ENCODE results near the gene NADSYN1. TPM values are rescaled to one million over a fixed set of nuclear protein-coding genes. Genes with fewer than 3 reads are reported as not detected.

NADSYN1 gene
- total RNA-seq = 27.7 TPM

DNA sequence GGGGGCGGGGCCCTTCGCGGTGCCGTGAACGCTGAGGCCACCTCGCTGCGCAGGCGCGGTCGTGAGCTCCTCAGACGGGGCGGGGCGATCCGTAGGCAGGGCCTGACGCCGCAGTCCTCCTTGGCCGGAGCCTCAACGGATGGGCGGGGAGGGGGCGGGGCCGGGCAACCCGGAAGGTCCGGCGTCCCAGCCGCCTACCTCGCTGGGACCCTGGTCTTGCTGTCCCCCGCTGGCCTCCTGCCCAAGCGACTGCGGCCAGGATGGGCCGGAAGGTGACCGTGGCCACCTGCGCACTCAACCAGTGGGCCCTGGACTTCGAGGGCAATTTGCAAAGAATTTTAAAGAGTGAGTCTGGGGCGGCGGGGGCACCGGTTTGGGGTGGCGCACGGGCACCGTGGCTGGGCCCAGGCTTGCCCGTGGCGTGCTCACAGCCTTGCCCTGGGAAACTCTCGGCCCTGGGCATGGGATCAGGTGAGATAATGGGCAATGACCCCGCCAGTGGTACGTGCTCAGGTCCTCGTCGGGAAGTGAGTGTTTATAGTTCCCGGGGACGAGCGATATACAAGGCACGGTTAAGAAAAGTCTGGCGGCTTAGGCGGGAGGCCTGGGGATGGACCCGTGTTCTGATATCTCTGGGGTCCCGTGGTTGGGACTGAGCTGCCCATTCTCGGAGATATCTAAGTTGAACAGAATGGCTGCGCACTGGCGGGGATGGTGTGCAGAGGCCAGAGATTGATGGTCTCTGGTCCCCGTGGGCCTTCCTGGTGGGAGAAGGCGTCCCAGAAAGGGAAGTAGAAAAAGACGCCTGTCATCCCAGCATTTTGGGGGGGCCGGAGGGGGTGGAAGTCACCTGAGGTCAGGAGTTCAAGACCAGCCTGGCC, at the start of gene NADSYN1:
NADSYN1 (plus strand) TSS at position 167 of the 881 bp plus-strand sequence; CDS start at position 261, 94 bp downstream.
- H3K4me3 ChIP-seq (ENCODE audit: low read length in 3 of 3) = peak within 1 kb of the TSS; percentile 95 to 96 (median 96)
- H3K27me3 ChIP-seq (ENCODE audit: control insufficient read depth in 3 of 3, insufficient read depth in 3 of 3, low read length in 3 of 3) = no peaks in the 10 kb centered on the region
- no peaks in the 10 kb centered on the region for H3K9me3 ChIP-seq (ENCODE audit: control insufficient read depth in 3 of 3, low read length in 3 of 3)
- H3K9ac ChIP-seq (ENCODE audit: low read depth in 1 of 3, low read length in 3 of 3) = peak within 1 kb of the TSS; percentile 86 to 93 (median 91)
- peak within 1 kb of the TSS; percentile 74 for H3K27ac ChIP-seq (ENCODE audit: low read depth, low read length)
- H3K36me3 ChIP-seq (ENCODE audit: control insufficient read depth in 3 of 3, insufficient read depth in 3 of 3, low read length in 3 of 3) = peaks cover 24 to 28% (median 26%) of the 10 kb centered on the region in 3 donors
- H3K4me1 ChIP-seq (ENCODE audit: control insufficient read depth in 3 of 3, insufficient read depth in 3 of 3, low read length in 3 of 3) = peaks cover 16 to 34% (median 22%) of the 10 kb centered on the region in 3 donors

DNA sequence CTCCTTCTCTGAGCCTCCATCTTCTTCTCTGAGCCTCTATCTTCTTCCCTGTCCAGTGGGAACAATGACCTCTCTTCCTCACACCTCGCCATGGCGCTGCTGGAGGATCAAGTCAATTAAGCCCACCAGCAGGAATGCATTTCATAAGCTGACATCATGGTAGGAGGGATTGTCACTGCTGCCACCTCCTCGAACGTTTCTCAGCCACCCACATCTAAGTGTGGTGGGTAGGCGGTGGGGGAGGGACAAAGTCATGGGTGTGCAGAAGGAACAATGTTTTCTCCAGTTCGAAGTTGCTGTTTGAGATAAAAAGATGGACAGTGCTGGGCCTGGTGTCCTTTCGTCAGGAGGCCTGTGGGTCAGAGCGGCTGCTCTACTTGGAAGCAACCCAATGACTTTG, 48.8 kb upstream of the NADSYN1 start:
- H3K4me3 ChIP-seq (ENCODE audit: low read length in 3 of 3) = no peak overlapping the region
- H3K4me1 ChIP-seq (ENCODE audit: control insufficient read depth in 3 of 3, insufficient read depth in 3 of 3, low read length in 3 of 3) = no peaks in the 10 kb centered on the region
- no peaks in the 10 kb centered on the region for H3K36me3 ChIP-seq (ENCODE audit: control insufficient read depth in 3 of 3, insufficient read depth in 3 of 3, low read length in 3 of 3)
- H3K27ac ChIP-seq (ENCODE audit: low read depth, low read length) = no peak overlapping the region
- H3K9me3 ChIP-seq (ENCODE audit: control insufficient read depth in 3 of 3, low read length in 3 of 3) = peaks cover 0 to 5% (median 0%) of the 10 kb centered on the region in 3 donors
- peaks cover 6 to 17% (median 7%) of the 10 kb centered on the region in 3 donors for H3K27me3 ChIP-seq (ENCODE audit: control insufficient read depth in 3 of 3, insufficient read depth in 3 of 3, low read length in 3 of 3)
- H3K9ac ChIP-seq (ENCODE audit: low read depth in 1 of 3, low read length in 3 of 3) = no peak overlapping the region

- peaks cover 6 to 17% (median 7%) of the 10 kb centered on the region in 3 donors for H3K27me3 ChIP-seq (ENCODE audit: control insufficient read depth in 3 of 3, insufficient read depth in 3 of 3, low read length in 3 of 3)
- H3K4me3 ChIP-seq (ENCODE audit: low read length in 3 of 3) = no peak overlapping the region
- no peak overlapping the region for H3K27ac ChIP-seq (ENCODE audit: low read depth, low read length)
- H3K36me3 ChIP-seq (ENCODE audit: control insufficient read depth in 3 of 3, insufficient read depth in 3 of 3, low read length in 3 of 3) = no peaks in the 10 kb centered on the region
- no peak overlapping the region for H3K9ac ChIP-seq (ENCODE audit: low read depth in 1 of 3, low read length in 3 of 3)
- H3K9me3 ChIP-seq (ENCODE audit: control insufficient read depth in 3 of 3, low read length in 3 of 3) = peaks cover 0 to 5% (median 0%) of the 10 kb centered on the region in 3 donors
- H3K4me1 ChIP-seq (ENCODE audit: control insufficient read depth in 3 of 3, insufficient read depth in 3 of 3, low read length in 3 of 3) = no peaks in the 10 kb centered on the region
Measured at GRCh38 chr11:71406681-71407080, 46.3 kb upstream of the NADSYN1 start.

- Histone ChIP-seq H3K4me3 (ENCODE audit: low read length in 3 of 3) (no peak overlapping the region), H3K27ac (ENCODE audit: low read depth, low read length) (no peak overlapping the region), H3K36me3 (ENCODE audit: control insufficient read depth in 3 of 3, insufficient read depth in 3 of 3, low read length in 3 of 3) (no peaks in the 10 kb centered on the region), H3K9ac (ENCODE audit: low read depth in 1 of 3, low read length in 3 of 3) (no peak overlapping the region), H3K27me3 (ENCODE audit: control insufficient read depth in 3 of 3, insufficient read depth in 3 of 3, low read length in 3 of 3) (peaks cover 6 to 17% (median 7%) of the 10 kb centered on the region in 3 donors), H3K9me3 (ENCODE audit: control insufficient read depth in 3 of 3, low read length in 3 of 3) (peaks cover 0 to 5% (median 0%) of the 10 kb centered on the region in 3 donors), H3K4me1 (ENCODE audit: control insufficient read depth in 3 of 3, insufficient read depth in 3 of 3, low read length in 3 of 3) (no peaks in the 10 kb centered on the region)
Measured at GRCh38 chr11:71407356-71407755, 45.6 kb upstream of the NADSYN1 start.

DNA sequence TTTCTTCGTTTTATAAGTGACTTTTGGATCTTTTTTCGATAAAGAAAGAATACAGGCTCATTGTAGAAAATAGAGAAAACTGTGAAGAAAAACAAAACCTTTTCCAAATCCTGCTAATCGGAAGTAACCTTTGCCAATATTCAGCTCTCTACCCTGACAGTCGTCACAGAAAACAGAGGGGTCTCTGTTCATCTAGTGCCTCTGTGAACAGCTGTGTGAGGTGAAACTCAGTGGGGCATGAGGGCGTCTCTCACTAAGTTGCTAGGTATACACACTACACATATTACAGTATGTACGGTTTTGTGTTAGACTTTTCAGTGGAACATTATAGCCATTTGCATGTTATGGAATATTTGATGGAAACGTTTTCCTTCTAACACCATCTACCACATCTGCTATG, 44.2 kb upstream of the NADSYN1 start:
- H3K9me3 ChIP-seq (ENCODE audit: control insufficient read depth in 3 of 3, low read length in 3 of 3) = no peaks in the 10 kb centered on the region
- H3K9ac ChIP-seq (ENCODE audit: low read depth in 1 of 3, low read length in 3 of 3) = no peak overlapping the region
- no peaks in the 10 kb centered on the region for H3K36me3 ChIP-seq (ENCODE audit: control insufficient read depth in 3 of 3, insufficient read depth in 3 of 3, low read length in 3 of 3)
- H3K4me1 ChIP-seq (ENCODE audit: control insufficient read depth in 3 of 3, insufficient read depth in 3 of 3, low read length in 3 of 3) = no peaks in the 10 kb centered on the region
- no peak overlapping the region for H3K4me3 ChIP-seq (ENCODE audit: low read length in 3 of 3)
- no peak overlapping the region for H3K27ac ChIP-seq (ENCODE audit: low read depth, low read length)
- H3K27me3 ChIP-seq (ENCODE audit: control insufficient read depth in 3 of 3, insufficient read depth in 3 of 3, low read length in 3 of 3) = peaks cover 4 to 12% (median 5%) of the 10 kb centered on the region in 3 donors

DNA sequence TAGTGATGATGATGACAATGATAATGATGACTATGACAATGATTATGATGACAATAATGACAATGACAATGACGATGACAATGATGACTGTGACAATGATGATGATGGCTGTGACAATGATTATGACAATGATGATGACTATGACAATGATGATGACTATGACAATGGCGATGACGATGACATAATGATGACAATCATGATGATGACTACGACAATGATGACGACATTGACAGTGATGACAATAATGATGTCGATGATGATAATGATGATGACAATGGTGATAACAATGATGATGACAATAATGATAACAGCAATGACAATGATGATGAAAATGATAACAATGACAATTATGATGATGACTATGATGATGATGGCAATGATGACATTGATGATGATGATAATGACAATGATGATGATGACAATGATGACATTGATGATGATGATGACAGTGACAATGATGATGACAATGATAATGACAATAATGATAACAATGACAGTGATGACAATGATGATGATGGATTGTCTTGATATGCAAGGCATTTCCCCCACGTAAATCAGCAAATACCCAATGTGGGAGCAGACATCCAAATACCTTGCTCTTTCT, 42.5 kb upstream of the NADSYN1 start:
- Histone ChIP-seq H3K27ac (ENCODE audit: low read depth, low read length) (no peak overlapping the region), H3K27me3 (ENCODE audit: control insufficient read depth in 3 of 3, insufficient read depth in 3 of 3, low read length in 3 of 3) (peaks cover 0 to 7% (median 4%) of the 10 kb centered on the region in 3 donors), H3K4me3 (ENCODE audit: low read length in 3 of 3) (no peak overlapping the region), H3K9me3 (ENCODE audit: control insufficient read depth in 3 of 3, low read length in 3 of 3) (no peaks in the 10 kb centered on the region), H3K4me1 (ENCODE audit: control insufficient read depth in 3 of 3, insufficient read depth in 3 of 3, low read length in 3 of 3) (no peaks in the 10 kb centered on the region), H3K36me3 (ENCODE audit: control insufficient read depth in 3 of 3, insufficient read depth in 3 of 3, low read length in 3 of 3) (no peaks in the 10 kb centered on the region), H3K9ac (ENCODE audit: low read depth in 1 of 3, low read length in 3 of 3) (no peak overlapping the region)

DNA sequence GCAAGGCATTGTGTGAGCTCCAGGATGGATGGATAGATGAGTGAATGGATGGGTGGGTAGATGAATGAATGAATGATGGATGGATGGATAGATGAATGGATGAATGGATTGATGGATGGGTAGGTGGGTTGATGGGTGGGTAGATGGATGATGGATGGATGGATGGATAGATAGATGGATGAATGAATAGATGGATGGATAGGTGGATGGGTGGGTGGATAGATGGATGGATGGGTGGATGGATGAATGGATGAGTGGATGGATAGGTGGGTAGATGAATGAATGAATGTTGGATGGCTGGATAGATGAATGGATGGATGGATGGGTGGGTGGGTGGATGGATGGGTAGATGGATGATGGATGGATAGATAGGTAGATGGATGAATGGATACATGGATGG, 38.4 kb upstream of the NADSYN1 start:
- no peak overlapping the region for H3K9ac ChIP-seq (ENCODE audit: low read depth in 1 of 3, low read length in 3 of 3)

GRCh38 chr11:71418643-71419042, 34.4 kb upstream of the NADSYN1 start:
- Histone ChIP-seq H3K36me3 (ENCODE audit: control insufficient read depth in 3 of 3, insufficient read depth in 3 of 3, low read length in 3 of 3) (no peaks in the 10 kb centered on the region), H3K27ac (ENCODE audit: low read depth, low read length) (no peak overlapping the region), H3K9ac (ENCODE audit: low read depth in 1 of 3, low read length in 3 of 3) (no peak overlapping the region), H3K27me3 (ENCODE audit: control insufficient read depth in 3 of 3, insufficient read depth in 3 of 3, low read length in 3 of 3) (peaks cover 0 to 4% (median 3%) of the 10 kb centered on the region in 3 donors), H3K4me3 (ENCODE audit: low read length in 3 of 3) (no peak overlapping the region), H3K4me1 (ENCODE audit: control insufficient read depth in 3 of 3, insufficient read depth in 3 of 3, low read length in 3 of 3) (no peaks in the 10 kb centered on the region), H3K9me3 (ENCODE audit: control insufficient read depth in 3 of 3, low read length in 3 of 3) (no peaks in the 10 kb centered on the region)

More for the DNA sequence above, 38.4 kb upstream of the NADSYN1 start:
- Histone ChIP-seq H3K27ac (ENCODE audit: low read depth, low read length) (no peak overlapping the region), H3K36me3 (ENCODE audit: control insufficient read depth in 3 of 3, insufficient read depth in 3 of 3, low read length in 3 of 3) (no peaks in the 10 kb centered on the region), H3K4me1 (ENCODE audit: control insufficient read depth in 3 of 3, insufficient read depth in 3 of 3, low read length in 3 of 3) (no peaks in the 10 kb centered on the region), H3K27me3 (ENCODE audit: control insufficient read depth in 3 of 3, insufficient read depth in 3 of 3, low read length in 3 of 3) (peaks cover 0 to 4% (median 0%) of the 10 kb centered on the region in 3 donors), H3K9me3 (ENCODE audit: control insufficient read depth in 3 of 3, low read length in 3 of 3) (no peaks in the 10 kb centered on the region), H3K4me3 (ENCODE audit: low read length in 3 of 3) (no peak overlapping the region)

DNA sequence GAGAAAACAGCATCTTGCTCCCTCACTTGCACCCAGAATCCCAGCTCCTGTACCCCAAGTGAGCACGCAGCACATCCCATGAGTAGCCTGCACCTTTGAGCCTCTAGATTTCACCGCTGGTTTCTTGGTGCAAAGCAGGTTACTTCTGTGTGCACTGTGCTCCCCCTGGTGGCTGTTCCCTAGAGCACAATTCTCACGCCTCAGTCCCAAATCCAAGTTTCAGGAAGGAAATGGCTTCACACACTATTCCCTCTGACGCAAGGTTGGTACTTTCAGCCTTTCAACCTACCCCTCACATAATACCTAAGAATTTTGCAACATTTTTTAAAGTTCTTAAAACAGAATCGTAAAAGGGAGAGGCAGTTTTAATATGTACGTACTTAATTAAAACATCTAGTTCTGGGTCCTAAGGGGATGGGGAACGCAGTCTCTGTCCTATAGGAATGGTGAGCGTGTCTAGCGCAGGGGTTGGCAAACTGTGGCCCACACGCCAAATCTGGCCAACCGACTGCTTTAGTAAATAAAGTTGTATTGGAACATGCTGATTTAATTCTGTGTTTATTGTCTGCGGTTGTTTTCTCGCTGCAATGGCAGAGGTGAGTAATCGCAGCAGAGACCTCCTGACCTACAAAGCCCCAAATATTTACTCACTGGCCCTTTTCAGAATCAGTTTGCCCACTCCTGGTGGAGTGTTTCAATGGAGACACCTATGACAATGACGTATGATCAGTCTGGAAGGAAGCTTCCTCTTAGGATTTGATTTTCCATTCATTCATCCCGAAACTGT, 32.4 kb upstream of the NADSYN1 start:
- H3K36me3 ChIP-seq (ENCODE audit: control insufficient read depth in 3 of 3, insufficient read depth in 3 of 3, low read length in 3 of 3) = no peaks in the 10 kb centered on the region

More for the DNA sequence above, 32.4 kb upstream of the NADSYN1 start:
- Histone ChIP-seq H3K4me1 (ENCODE audit: control insufficient read depth in 3 of 3, insufficient read depth in 3 of 3, low read length in 3 of 3) (no peaks in the 10 kb centered on the region), H3K27me3 (ENCODE audit: control insufficient read depth in 3 of 3, insufficient read depth in 3 of 3, low read length in 3 of 3) (peaks cover 0 to 7% (median 3%) of the 10 kb centered on the region in 3 donors), H3K27ac (ENCODE audit: low read depth, low read length) (no peak overlapping the region), H3K9ac (ENCODE audit: low read depth in 1 of 3, low read length in 3 of 3) (no peak overlapping the region), H3K4me3 (ENCODE audit: low read length in 3 of 3) (no peak overlapping the region), H3K9me3 (ENCODE audit: control insufficient read depth in 3 of 3, low read length in 3 of 3) (no peaks in the 10 kb centered on the region)
